ENCODE measurements around the gene ZEB2.
A peak's percentile ranks its signal among the peaks of the same experiment; 100 is the strongest.

Gene ZEB2

DNA sequence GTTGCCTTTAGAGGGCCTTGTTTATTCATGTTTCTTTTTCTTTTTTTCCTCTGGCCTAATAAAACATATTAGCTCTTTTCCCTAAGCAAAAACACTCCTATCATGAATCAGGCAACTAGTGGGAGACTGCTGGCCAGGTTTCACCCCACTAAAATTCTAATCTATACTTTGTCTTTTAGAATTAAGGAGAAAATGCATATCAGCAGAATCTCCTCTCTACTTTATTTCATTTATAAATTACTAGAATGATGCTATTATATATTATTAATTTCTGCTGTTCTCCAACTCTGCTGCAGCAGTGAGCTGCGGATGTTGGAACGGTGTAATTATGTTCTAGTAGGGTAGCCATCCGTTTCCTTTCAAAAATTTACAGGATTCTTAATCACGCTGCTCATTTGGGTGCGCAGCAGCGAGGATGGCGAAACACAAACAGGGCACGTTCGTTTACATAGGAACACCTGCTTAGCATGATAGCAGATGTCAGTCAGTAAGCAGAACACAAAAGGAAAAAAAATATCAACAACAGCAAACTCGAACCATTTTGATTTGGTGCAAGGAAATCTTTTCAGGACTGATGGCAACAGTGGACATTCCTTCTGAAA lies 30.5 kb downstream of the ZEB2 start:
- no peak for DNase-seq
- no peaks in the 10 kb centered on the region for H3K9me3 ChIP-seq (ENCODE audit: insufficient read depth, low read depth, low read length)
- no peak overlapping the region for H3K14ac ChIP-seq (ENCODE audit: low read length)
- H3K4me2 ChIP-seq (ENCODE audit: low read length): no peak overlapping the region
- H3K18ac ChIP-seq (ENCODE audit: low read length): no peak overlapping the region
- H4K8ac ChIP-seq (ENCODE audit: low read depth, low read length): no peak overlapping the region
- no peak overlapping the region for H3K4me3 ChIP-seq (ENCODE audit: low read depth, low read length)
- H3K27ac ChIP-seq (ENCODE audit: low read depth, low read length): no peak overlapping the region
- H3K79me1 ChIP-seq (ENCODE audit: low read length): no peaks in the 10 kb centered on the region
- H3K9ac ChIP-seq (ENCODE audit: low read length): no peak overlapping the region
- H3K27me3 ChIP-seq (ENCODE audit: insufficient read depth, low read length): no peaks in the 10 kb centered on the region
- H4K12ac ChIP-seq (ENCODE audit: low read depth, low read length): no peak overlapping the region
- H2AFZ ChIP-seq (ENCODE audit: insufficient read depth, low read length, poor library complexity): no peak overlapping the region
- no peaks in the 10 kb centered on the region for H3K79me2 ChIP-seq (ENCODE audit: control insufficient read depth, insufficient read depth, low read length, poor library complexity)
- H3K4ac ChIP-seq (ENCODE audit: low read depth, low read length): no peak overlapping the region
- no peak overlapping the region for H2AK5ac ChIP-seq (ENCODE audit: low read length)
- H2BK12ac ChIP-seq (ENCODE audit: low read length): no peak overlapping the region
- H2BK120ac ChIP-seq (ENCODE audit: insufficient read depth, low read length, poor library complexity): no peak overlapping the region
- WGBS (ENCODE audit: extremely low coverage, insufficient coverage, insufficient read length): no CpG with 5 or more reads among the region's 10 CpGs
- no peaks in the 10 kb centered on the region for H3K36me3 ChIP-seq (ENCODE audit: control insufficient read depth in 1 of 2, insufficient read depth in 2 of 2, low read length in 2 of 2)
- no peak overlapping the region for H2BK5ac ChIP-seq (ENCODE audit: low read depth, low read length, poor library complexity)
- no peak overlapping the region for H4K91ac ChIP-seq (ENCODE audit: low read depth, low read length)
- H3K23ac ChIP-seq (ENCODE audit: low read length): no peak overlapping the region
- no peaks in the 10 kb centered on the region for H3K4me1 ChIP-seq (ENCODE audit: control insufficient read depth in 1 of 2, insufficient read depth in 2 of 2, low read length in 2 of 2)

DNA sequence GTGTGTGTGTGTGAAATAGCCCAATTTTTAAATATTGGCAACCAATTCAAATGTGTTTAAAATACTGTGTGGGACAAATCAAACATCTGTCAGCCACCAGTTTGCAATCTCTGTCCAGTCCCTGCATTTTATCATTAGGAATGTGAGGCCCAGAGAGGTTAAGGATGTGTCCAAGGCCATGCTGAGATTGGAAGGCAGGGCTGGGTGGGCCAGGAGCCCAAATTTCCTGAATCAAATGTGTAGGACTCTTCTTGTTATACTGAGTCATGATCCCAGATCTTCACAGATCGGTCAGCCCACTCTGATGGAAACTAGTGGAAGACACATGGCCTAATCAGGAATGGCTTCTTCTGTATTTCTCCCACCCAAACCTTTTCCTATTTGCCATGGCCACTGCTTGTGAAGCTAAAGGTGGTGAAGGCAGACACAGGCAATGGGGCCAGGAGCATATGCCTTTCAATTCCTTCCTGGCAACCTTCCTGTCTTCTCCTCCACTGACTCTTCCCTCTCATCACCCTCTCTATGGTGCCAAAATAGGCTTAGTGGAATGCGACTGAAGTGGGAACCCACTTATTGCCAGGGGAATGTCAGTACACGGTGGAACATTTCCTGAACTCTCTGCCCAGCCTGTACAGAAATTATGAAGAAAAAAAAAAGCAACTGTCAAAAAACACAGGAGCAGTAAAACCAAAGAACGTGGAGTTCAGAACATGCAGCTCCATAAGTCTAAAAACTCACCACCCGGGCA lies 35.5 kb downstream of the ZEB2 start:
- Histone ChIP-seq H2BK5ac (ENCODE audit: low read depth, low read length, poor library complexity) (no peak overlapping the region), H3K27ac (ENCODE audit: low read depth, low read length) (no peak overlapping the region), H3K23ac (ENCODE audit: low read length) (no peak overlapping the region), H3K79me2 (ENCODE audit: control insufficient read depth, insufficient read depth, low read length, poor library complexity) (no peaks in the 10 kb centered on the region), H3K36me3 (ENCODE audit: control insufficient read depth in 1 of 2, insufficient read depth in 2 of 2, low read length in 2 of 2) (no peaks in the 10 kb centered on the region), H3K9me3 (ENCODE audit: insufficient read depth, low read depth, low read length) (no peaks in the 10 kb centered on the region), H3K18ac (ENCODE audit: low read length) (no peak overlapping the region), H3K27me3 (ENCODE audit: insufficient read depth, low read length) (no peaks in the 10 kb centered on the region), H4K12ac (ENCODE audit: low read depth, low read length) (no peak overlapping the region), H4K8ac (ENCODE audit: low read depth, low read length) (no peak overlapping the region), H2BK12ac (ENCODE audit: low read length) (no peak overlapping the region), H2BK120ac (ENCODE audit: insufficient read depth, low read length, poor library complexity) (no peak overlapping the region), H3K4me1 (ENCODE audit: control insufficient read depth in 1 of 2, insufficient read depth in 2 of 2, low read length in 2 of 2) (peaks cover 4 to 8% of the 10 kb centered on the region in 2 experiments), H2AK5ac (ENCODE audit: low read length) (no peak overlapping the region), H2AFZ (ENCODE audit: insufficient read depth, low read length, poor library complexity) (no peak overlapping the region), H3K4ac (ENCODE audit: low read depth, low read length) (no peak overlapping the region), H4K91ac (ENCODE audit: low read depth, low read length) (no peak overlapping the region), H3K4me3 (ENCODE audit: low read depth, low read length) (no peak overlapping the region), H3K79me1 (ENCODE audit: low read length) (peaks cover 9% of the 10 kb centered on the region), H3K14ac (ENCODE audit: low read length) (no peak overlapping the region), H3K9ac (ENCODE audit: low read length) (no peak overlapping the region), H3K4me2 (ENCODE audit: low read length) (no peak overlapping the region)
- DNase-seq: no peak
- no CpG with 5 or more reads among the region's 5 CpGs for WGBS (ENCODE audit: extremely low coverage, insufficient coverage, insufficient read length)

DNA sequence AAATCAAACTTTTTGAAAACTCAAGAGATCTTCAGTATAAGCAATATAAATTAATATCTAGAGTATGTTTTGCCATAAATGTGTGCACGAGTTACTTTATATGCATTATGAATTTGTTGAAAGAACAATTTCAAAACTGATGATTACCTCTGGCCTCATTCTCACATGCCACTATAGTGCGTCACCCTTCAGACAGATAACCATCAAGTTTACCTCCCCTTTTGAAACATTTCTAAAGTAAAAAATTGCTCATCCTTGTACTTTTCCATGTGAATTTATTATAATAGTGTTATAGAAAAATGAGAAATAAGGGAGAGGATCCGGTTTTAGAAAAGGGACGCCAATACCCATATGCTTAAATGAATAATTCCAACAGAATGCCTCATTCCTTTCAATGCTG lies 38.3 kb downstream of the ZEB2 start:
- no peak overlapping the region for H3K9ac ChIP-seq (ENCODE audit: low read length)
- WGBS (ENCODE audit: extremely low coverage, insufficient coverage, insufficient read length): no CpG with 5 or more reads among the region's 4 CpGs
- H3K27ac ChIP-seq (ENCODE audit: low read depth, low read length): no peak overlapping the region
- no peak overlapping the region for H2BK12ac ChIP-seq (ENCODE audit: low read length)
- H3K4me3 ChIP-seq (ENCODE audit: low read depth, low read length): no peak overlapping the region
- H2BK120ac ChIP-seq (ENCODE audit: insufficient read depth, low read length, poor library complexity): no peak overlapping the region
- H4K91ac ChIP-seq (ENCODE audit: low read depth, low read length): no peak overlapping the region
- H3K4me2 ChIP-seq (ENCODE audit: low read length): no peak overlapping the region
- no peak overlapping the region for H2AFZ ChIP-seq (ENCODE audit: insufficient read depth, low read length, poor library complexity)
- H2BK5ac ChIP-seq (ENCODE audit: low read depth, low read length, poor library complexity): no peak overlapping the region
- no peaks in the 10 kb centered on the region for H3K27me3 ChIP-seq (ENCODE audit: insufficient read depth, low read length)
- no peak overlapping the region for H3K14ac ChIP-seq (ENCODE audit: low read length)
- no peaks in the 10 kb centered on the region for H3K9me3 ChIP-seq (ENCODE audit: insufficient read depth, low read depth, low read length)
- H3K4me1 ChIP-seq (ENCODE audit: control insufficient read depth in 1 of 2, insufficient read depth in 2 of 2, low read length in 2 of 2): peaks cover 7 to 11% of the 10 kb centered on the region in 2 experiments
- H3K4ac ChIP-seq (ENCODE audit: low read depth, low read length): no peak overlapping the region
- peak overlapping the region; percentile 38 for H4K8ac ChIP-seq (ENCODE audit: low read depth, low read length)
- no peak overlapping the region for H4K12ac ChIP-seq (ENCODE audit: low read depth, low read length)
- peak in 1 of 2 donors; percentile 62 for DNase-seq
- H3K79me2 ChIP-seq (ENCODE audit: control insufficient read depth, insufficient read depth, low read length, poor library complexity): no peaks in the 10 kb centered on the region
- H3K36me3 ChIP-seq (ENCODE audit: control insufficient read depth in 1 of 2, insufficient read depth in 2 of 2, low read length in 2 of 2): no peaks in the 10 kb centered on the region
- H2AK5ac ChIP-seq (ENCODE audit: low read length): no peak overlapping the region
- peaks cover 11% of the 10 kb centered on the region for H3K79me1 ChIP-seq (ENCODE audit: low read length)
- H3K23ac ChIP-seq (ENCODE audit: low read length): no peak overlapping the region
- no peak overlapping the region for H3K18ac ChIP-seq (ENCODE audit: low read length)

DNA sequence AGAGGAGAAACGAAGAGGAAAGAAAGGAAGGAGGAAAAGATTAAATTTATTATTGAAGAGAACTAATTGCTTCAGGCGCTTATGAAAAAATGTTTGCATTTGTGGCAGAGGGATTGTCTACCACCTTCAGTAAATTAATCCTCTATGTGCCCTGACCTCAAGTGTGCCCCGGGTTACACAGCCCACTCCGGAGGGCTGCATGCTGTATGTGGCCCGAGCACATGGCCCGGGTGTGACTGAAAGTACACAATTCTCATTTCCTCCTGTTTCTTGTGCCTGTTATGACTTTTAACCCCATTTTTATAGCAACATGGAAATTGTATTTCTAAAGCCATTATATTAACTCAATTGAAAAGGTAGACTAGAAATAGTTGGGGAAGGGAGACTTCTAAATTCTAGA lies 38.8 kb downstream of the ZEB2 start:
- Histone ChIP-seq H3K18ac (ENCODE audit: low read length) (no peak overlapping the region), H2AK5ac (ENCODE audit: low read length) (peak overlapping the region; percentile 44), H2AFZ (ENCODE audit: insufficient read depth, low read length, poor library complexity) (no peak overlapping the region), H3K79me2 (ENCODE audit: control insufficient read depth, insufficient read depth, low read length, poor library complexity) (no peaks in the 10 kb centered on the region), H4K12ac (ENCODE audit: low read depth, low read length) (no peak overlapping the region), H3K36me3 (ENCODE audit: control insufficient read depth in 1 of 2, insufficient read depth in 2 of 2, low read length in 2 of 2) (no peaks in the 10 kb centered on the region), H3K79me1 (ENCODE audit: low read length) (peaks cover 11% of the 10 kb centered on the region), H3K14ac (ENCODE audit: low read length) (no peak overlapping the region), H3K4me2 (ENCODE audit: low read length) (no peak overlapping the region), H3K9me3 (ENCODE audit: insufficient read depth, low read depth, low read length) (no peaks in the 10 kb centered on the region), H3K9ac (ENCODE audit: low read length) (no peak overlapping the region), H3K4me1 (ENCODE audit: control insufficient read depth in 1 of 2, insufficient read depth in 2 of 2, low read length in 2 of 2) (peaks cover 9 to 11% of the 10 kb centered on the region in 2 experiments), H2BK120ac (ENCODE audit: insufficient read depth, low read length, poor library complexity) (peak overlapping the region; percentile 91), H4K91ac (ENCODE audit: low read depth, low read length) (peak overlapping the region; percentile 79), H2BK5ac (ENCODE audit: low read depth, low read length, poor library complexity) (peak overlapping the region; percentile 12), H3K4me3 (ENCODE audit: low read depth, low read length) (no peak overlapping the region), H4K8ac (ENCODE audit: low read depth, low read length) (no peak overlapping the region), H3K4ac (ENCODE audit: low read depth, low read length) (no peak overlapping the region), H2BK12ac (ENCODE audit: low read length) (peak overlapping the region; percentile 15), H3K23ac (ENCODE audit: low read length) (no peak overlapping the region), H3K27me3 (ENCODE audit: insufficient read depth, low read length) (no peaks in the 10 kb centered on the region), H3K27ac (ENCODE audit: low read depth, low read length) (no peak overlapping the region)
- DNase-seq: no peak
- WGBS (ENCODE audit: extremely low coverage, insufficient coverage, insufficient read length): 88% methylated on average over 1 of the region's 6 CpGs
